Ishikawa (cell line): ENCODE results near the gene WNT4.
A peak's percentile ranks its signal among the peaks of the same experiment; 100 is the strongest.

Experiments
- CEBPB ChIP-seq: IDR thresholded peaks from 2 replicates; pipeline ENCODE4 v1.6.1; 2012
- CREB1 ChIP-seq: IDR thresholded peaks from 2 replicates; pipeline ENCODE4 v1.6.1; 2012; ENCODE audit warnings: low read depth
- EGR1 ChIP-seq: IDR thresholded peaks from 2 replicates; pipeline ENCODE4 v1.6.1; 2012
- EP300 ChIP-seq: IDR thresholded peaks from 2 replicates; pipeline ENCODE4 v1.6.1; 2012; ENCODE audit warnings: borderline replicate concordance
- FOXM1 ChIP-seq: IDR thresholded peaks from 2 replicates; pipeline ENCODE4 v1.6.1; 2012; ENCODE audit warnings: low read depth, borderline replicate concordance
- MAX ChIP-seq: IDR thresholded peaks from 2 replicates; pipeline ENCODE4 v1.6.1; 2012
- NFIC ChIP-seq: IDR thresholded peaks from 2 replicates; pipeline ENCODE4 v1.6.1; 2012
- RAD21 ChIP-seq: IDR thresholded peaks from 2 replicates; pipeline ENCODE4 v1.6.1; 2012; ENCODE audit warnings: low read depth
- REST ChIP-seq: IDR thresholded peaks from 2 replicates; pipeline ENCODE4 v1.6.1; 2012; ENCODE audit warnings: low read depth, mild to moderate bottlenecking
- TAF1 ChIP-seq: IDR thresholded peaks from 2 replicates; pipeline ENCODE4 v1.6.1; 2012; ENCODE audit warnings: low read depth, mild to moderate bottlenecking
- TCF12 ChIP-seq: IDR thresholded peaks from 2 replicates; pipeline ENCODE4 v1.6.1; 2012; ENCODE audit warnings: low read depth
- TEAD4 ChIP-seq: IDR thresholded peaks from 2 replicates; pipeline ENCODE4 v1.6.1; 2012
- USF1 ChIP-seq: IDR thresholded peaks from 2 replicates; pipeline ENCODE4 v1.6.1; 2012
- YY1 ChIP-seq: IDR thresholded peaks from 2 replicates; pipeline ENCODE4 v1.6.1; 2012; ENCODE audit warnings: low read depth
- ZBTB7A ChIP-seq: IDR thresholded peaks from 2 replicates; pipeline ENCODE4 v1.6.1; 2012; ENCODE audit warnings: low read depth

Gene WNT4

GRCh38 chr1:22153660-22154437 lies 11.0 kb upstream of the WNT4 start:
- TF ChIP-seq YY1 = no peak
- no peak for TF ChIP-seq USF1
- TF ChIP-seq TCF12 = no peak
- no peak for TF ChIP-seq EP300
- no peak for TF ChIP-seq FOXM1
- TF ChIP-seq TAF1 = no peak
- TF ChIP-seq REST = no peak
- no peak for TF ChIP-seq EGR1
- no peak for TF ChIP-seq TEAD4
- TF ChIP-seq CREB1 = no peak
- TF ChIP-seq NFIC = no peak

GRCh38 chr1:22150923-22151322 lies 8.0 kb upstream of the WNT4 start:
- no peak for TF ChIP-seq REST

GRCh38 chr1:22142315-22143064 lies 407 bp downstream of the WNT4 start:
- TF ChIP-seq USF1 (no peak), TCF12 (0 out of 2 replicates have a peak, but pooled peaks have one; percentile 23), EGR1 (no peak), RAD21 (no peak), TAF1 (no peak)

- no peak for TF ChIP-seq TAF1
- no peak for TF ChIP-seq FOXM1
- TF ChIP-seq EGR1 = no peak
- TF ChIP-seq CEBPB = no peak
- TF ChIP-seq YY1 = no peak
- TF ChIP-seq ZBTB7A = no peak
- TF ChIP-seq EP300 = no peak
- TF ChIP-seq CREB1 = no peak
- no peak for TF ChIP-seq TEAD4
- TF ChIP-seq REST = no peak
- TF ChIP-seq MAX = no peak
Observed at GRCh38 chr1:22141554-22142314, 1.2 kb downstream of the WNT4 start.

GRCh38 chr1:22140694-22141093 lies 2.2 kb downstream of the WNT4 start:
- TF ChIP-seq NFIC = no peak
- TF ChIP-seq YY1 = no peak
- TF ChIP-seq MAX = no peak
- TF ChIP-seq TCF12 = no peak
- no peak for TF ChIP-seq CREB1
- no peak for TF ChIP-seq EGR1
- no peak for TF ChIP-seq FOXM1
- no peak for TF ChIP-seq REST
- TF ChIP-seq TEAD4 = no peak
- TF ChIP-seq CEBPB = no peak
- TF ChIP-seq EP300 = no peak
- TF ChIP-seq TAF1 = no peak
- no peak for TF ChIP-seq RAD21
- no peak for TF ChIP-seq USF1
- TF ChIP-seq ZBTB7A = no peak
